ENCODE results near the gene CLK3.

- no peak for TF ChIP-seq REST (IDR thresholded peaks at IDR 0.05; ENCODE audit: insufficient read depth in 1 of 2, low read depth in 2 of 2, low read length in 2 of 2)
- TF ChIP-seq POLR2AphosphoS5 (IDR thresholded peaks at IDR 0.05; ENCODE audit: low read depth, low read length): no peak
- no peak for TF ChIP-seq TAF1 (IDR thresholded peaks at IDR 0.05; ENCODE audit: borderline replicate concordance, insufficient read depth, low read length)
Observed at GRCh38 chr15:74667975-74668374, 52.3 kb downstream of the CLK3 start.
